ENCODE data around the gene PSMG1.
"Not testable (repeated sequence)": the region's sequence is repeated elsewhere in the genome, so short reads cannot be mapped to it uniquely, and the experiment has no call there.

PSMG1 gene, protein sequence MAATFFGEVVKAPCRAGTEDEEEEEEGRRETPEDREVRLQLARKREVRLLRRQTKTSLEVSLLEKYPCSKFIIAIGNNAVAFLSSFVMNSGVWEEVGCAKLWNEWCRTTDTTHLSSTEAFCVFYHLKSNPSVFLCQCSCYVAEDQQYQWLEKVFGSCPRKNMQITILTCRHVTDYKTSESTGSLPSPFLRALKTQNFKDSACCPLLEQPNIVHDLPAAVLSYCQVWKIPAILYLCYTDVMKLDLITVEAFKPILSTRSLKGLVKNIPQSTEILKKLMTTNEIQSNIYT

DNA sequence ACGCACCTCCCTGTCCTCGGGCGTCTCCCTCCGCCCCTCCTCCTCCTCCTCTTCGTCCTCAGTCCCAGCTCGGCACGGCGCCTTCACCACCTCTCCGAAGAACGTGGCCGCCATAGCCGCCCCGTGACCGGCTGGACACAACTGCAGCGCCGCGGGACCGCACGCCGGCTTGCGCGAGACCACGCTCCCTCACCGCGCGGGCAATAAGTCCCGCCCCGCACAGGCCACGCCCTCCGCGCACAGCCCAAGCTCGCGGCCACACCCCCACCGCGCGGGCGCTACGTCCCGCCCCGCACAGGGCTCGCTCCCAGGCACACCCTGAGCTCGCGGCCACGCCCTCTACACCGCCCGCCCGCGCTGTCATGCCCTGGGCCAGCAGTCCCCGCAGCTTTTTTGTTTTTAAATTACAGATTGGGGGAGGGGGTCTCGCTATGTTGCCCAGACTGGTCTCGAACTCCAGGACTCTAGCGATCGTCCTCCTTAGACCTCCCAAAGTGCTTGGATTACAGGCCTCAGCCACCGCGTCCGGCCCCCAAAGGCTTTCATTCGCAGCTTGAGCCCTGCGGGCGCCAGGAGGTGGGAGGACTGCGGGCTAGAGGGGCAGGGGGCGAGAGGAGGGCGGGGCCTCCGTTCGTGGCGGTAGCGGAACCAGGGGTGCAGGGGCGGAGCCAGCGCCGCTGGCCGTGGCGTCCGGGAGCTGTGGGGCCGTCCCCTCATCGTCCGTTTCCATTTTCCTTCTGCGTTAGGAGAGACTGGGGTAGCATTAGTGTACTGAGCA is at the start of gene PSMG1:
Gene PSMG1, minus strand, starts transcription at position 180 of the 778 bp plus-strand sequence. Its CDS starts 66 bp downstream, at position 114.
- DNase-seq, result peak; percentile 95

DNA sequence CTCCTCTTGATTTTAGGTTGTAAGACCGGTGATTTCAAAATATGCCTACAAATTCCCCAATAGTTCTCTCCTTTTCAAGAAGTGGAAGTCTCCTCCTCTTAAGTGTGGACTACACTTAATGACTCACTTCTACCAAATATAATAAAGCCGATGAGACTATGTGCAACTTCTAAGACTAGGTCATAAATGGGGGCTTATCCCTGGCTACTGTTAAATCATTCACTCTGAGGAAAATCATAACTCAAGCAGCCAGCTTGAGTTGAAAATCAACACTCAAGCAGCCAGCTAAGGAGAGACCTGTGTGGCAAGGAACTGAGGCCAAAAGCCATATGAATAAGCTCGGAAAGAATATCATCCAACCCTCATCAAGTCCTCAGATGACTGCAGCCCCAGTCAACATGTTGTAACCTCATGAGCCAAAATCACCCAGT is 49.6 kb upstream of the PSMG1 start:
- DNase-seq, result no peak

DNA sequence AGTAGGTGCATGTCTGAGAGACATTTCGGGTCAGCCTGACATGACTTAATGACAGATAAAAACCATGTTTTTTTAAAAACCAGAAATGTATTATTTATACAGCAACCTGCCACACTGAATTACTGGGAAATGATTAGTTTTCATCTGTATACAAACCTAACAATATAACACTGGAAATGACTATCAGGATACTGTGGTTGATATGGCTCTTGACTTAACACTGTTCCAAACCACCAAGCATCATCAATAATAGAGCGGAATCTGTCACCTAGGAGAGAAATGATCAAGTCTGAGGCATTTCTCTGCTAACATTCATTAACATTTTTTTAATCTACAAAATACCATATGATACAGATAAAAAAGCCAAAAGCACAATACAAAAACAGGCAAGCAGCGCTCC is 41.7 kb upstream of the PSMG1 start:
- peak; percentile 19 for DNase-seq

DNA sequence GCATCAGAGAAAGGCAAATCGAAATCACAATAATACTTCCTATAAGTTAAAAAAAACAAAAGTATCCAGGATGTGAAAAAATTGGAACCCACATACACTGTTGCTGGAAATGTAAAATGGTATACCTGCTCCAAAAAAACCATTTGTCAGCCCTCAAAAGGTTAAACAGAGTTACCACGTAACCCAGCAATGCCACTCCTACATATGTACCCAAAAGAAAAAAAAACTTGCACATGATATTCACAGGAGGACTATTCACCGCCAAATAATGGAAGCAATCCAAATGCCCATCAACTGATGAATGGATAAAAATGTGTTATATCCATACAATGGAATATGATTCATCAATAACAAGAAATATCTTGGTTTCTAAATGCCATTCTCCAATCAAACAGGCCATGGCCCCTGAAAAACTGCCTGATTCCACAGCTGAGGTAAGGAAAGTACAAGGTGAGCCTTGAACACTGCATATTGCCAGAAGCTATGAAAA is 38.8 kb upstream of the PSMG1 start:
- no peak for DNase-seq

DNA sequence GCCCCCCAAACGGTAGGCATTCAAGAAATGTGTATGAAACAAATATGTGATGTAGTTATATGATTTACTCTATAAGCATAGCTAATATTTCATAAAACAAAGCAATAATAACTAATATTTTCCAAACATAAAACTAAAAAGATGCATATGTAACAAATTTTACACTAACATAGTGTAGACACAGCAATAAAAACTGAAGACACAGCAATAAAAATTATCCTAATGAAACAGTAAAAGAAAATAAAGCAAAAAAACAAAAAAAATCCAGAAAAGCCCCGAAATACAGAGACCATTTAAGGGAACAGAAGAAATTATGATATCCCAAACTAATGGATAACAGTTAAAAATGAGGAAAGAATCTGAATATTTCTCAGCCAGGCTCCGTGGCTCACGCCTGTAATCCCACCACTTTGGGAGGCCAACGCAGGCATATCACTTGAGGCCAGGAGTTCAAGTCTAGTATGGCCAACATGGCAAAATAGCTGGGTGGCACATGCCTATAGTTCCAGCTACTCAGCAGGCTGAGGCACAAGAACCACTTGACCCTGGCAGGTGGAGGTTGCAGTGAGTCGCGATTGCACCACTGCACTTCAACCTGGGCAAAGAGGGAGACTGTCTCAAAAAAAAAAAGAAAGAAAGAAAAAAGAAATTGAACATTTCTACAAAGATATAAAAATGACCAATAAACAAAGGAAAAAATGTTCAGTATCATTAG is 38.2 kb upstream of the PSMG1 start:
- DNase-seq, result no peak

DNA sequence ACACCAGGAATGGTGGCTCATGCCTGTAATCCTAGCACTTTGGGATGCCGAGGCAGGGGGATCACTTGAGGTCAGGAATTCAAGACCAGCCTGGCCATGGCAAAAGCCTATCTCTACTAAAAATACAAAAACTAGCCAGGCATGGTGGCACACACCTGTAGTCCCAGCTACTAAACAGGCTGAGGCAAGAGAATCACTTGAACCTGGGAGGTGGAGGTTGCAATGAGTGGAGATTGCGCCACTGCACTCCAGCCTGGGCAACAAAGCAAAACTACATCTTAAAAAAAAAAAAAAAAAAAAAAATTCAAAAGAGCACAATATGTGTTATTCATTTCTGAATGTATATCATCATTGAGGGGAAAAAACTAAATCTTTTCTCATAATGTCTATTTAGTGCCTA is 37.6 kb upstream of the PSMG1 start:
- not testable (repeated sequence) for DNase-seq

DNA sequence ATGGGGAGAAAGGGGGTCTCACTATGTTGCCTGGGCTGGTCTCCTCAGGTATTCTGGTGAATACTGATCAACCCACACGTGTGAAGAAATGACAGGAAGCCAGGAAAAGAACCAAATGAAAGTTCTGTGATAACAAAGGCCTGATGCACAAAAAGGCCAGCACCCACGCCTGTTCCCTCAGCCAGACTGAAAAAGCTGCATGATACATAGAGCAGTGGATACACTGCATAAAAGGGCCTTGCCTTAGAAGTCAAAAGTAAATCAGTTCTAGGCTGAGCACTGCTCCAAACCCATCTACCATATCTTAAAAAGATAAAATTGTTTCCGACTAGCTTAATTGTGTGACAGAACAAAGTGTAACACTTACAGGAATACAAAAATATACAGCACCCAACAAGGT is 36.9 kb upstream of the PSMG1 start:
- DNase-seq, result no peak

DNA sequence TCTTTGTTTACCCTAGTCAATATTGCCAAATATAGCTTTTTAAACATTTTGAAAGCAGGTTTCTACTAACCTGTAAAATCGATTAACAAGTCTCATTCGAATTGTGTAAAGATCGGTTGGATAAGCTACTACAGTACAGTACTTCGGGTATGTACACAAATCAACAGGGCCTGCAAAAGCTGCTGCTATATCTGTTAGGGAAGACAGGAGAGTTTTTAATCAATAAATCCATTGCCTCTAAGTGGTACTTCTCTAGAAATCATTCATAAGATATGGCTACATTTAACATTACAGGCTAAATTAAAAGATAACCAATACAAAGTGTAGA is 34.8 kb upstream of the PSMG1 start:
- DNase-seq, result no peak

DNA sequence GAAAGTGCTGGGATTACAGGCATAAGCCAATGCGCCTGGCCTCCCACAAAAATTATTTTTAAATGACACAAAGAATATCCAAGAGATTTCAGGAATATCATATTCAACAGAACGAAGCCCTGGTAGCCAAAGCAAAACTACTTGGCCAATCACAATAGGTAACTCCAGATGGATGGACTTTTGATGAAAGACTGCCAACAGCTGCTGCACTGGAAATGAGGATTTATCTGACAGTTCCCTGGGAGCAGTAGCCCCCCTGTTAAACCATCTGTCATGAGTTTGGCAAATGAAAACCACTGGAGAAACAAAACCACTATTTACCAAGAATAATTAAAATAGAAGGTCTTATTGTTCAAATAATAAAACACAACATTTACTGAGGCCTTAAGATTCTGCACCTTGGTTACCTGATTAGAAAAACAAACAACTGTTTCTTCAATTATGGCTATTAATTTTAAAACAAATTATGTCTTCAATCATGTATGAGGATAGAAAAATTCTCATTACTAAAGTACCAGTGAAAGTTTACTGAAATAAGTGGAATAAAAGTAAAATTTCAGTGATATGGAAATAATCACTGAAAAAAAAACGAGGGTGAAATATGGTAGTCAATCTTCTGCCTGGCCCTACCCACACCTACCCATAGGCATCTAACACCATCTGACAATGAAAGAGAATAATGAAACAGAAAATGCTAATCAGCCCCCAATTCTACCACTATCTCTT is 34.3 kb upstream of the PSMG1 start:
- no peak for DNase-seq

DNA sequence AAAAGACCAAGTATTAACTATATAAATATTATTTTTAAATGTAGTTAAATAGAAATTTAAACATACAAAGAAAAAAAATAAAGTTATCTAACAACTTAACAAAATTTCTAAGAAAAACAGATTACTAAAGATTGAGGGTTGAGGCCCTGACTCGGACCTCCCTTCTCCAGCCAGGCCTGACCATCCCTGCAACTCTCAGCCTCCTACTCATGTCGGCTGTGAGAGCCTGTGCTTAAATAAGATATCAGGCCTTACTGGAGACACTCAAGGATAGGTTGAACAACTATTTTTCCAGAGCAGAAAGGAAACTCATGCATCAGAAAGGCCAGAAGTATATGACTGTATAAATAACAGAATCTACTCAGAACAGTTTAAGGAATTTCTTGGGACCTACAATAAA is 33.0 kb upstream of the PSMG1 start:
- DNase-seq, result no peak

DNA sequence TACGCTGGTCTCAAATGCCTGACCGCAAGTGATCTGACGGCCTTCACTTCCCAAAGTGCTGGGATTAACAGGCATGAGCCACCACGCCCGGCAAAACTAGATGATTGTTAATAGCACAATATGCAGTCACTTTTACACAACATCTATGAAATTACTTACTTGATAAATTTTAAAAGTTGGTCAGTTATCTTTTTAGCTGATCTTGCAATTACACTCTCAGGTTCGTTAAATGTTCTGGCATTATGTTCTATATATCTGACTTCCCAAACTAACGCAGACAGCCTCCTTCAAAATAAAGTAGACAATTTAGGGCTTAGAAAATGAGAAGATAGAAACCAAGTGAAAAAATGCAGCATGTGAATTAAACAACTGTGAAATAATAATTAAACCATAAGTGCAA is 31.8 kb upstream of the PSMG1 start:
- no peak for DNase-seq

DNA sequence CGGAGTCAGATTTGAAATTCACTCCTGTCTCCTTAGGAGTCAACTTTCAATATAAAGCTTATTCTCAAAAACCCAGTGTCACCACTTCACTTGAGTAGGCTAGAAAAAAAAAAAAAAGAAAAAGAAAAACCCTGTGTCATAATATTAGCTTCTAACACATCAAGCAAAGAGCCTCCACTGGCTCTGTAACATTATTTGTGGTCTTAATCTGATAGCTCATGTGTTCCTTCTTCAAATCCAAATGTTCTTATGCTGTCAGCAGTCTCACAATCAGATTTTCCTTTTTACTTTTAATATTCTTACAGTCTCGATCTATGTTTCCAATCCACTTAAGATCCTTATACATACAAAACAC is 26.1 kb upstream of the PSMG1 start:
- no peak for DNase-seq

DNA sequence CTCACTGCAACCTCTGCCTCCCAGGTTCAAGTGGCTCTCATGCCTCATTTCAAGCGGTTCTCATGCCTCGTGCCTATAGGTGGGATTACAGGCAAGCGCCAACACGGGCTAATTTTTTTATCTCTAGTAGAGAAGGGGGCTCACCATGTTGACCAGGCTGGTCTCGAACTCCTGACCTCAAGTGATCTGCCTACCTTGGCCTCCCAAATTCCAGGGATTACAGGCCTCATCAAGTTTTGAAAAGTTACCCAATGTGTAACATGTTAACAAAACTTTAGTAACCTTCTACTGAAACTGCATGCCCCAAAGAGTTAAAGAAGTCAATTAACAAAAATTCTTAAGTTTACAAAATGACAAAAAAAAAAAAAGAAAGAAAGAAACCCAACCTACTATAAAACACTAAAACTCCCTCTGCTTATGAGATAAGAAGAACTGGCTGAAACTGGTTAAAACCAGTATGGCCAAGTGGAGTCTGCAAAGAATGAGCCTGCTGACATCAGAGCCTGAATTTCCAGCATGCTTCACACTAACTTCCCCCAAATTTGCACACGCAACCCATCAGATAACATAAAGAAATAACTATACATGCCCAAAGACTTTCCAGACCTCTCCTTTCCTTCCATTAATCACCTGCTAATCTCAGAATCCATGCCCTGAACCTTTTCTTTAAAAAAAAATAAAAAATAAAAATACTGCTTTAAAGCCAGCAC is 25.5 kb upstream of the PSMG1 start:
- DNase-seq, result no peak

DNA sequence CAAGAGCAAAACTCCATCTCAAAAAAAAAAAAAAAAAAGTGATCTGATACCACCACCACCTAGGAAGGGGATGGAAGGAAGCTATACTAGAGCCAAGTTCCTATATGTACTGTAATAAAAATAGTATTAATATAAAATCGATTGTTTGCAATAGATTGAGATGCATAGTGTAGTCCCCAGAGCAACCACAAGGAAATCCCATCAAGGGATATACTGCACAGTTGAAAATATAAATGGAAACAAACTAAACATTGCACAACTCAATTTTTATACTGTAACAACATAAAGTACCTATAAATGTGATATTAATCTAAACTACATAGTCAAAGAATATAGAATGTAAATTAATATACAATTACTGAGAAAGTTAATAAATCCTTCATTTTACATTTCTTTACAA is 20.9 kb upstream of the PSMG1 start:
- DNase-seq, result no peak

DNA sequence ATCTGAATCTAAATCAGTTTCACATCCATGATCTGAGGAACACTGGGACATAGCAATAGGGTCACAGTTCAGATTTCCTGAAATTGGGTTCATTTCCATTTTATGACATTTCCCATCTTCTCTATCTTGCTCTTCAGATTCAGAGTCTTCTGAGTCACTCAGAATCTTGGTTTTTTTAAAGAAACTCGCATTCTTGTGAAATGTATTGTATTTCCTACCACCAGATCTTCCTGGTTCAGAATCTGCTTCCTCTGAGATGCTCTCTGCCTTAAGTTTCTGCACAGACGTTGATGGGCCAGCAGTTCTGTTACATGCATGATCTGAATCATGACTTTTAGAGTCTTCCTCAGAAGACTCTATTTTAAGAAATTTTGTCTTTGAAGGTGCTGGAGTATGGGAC is 15.5 kb upstream of the PSMG1 start:
- DNase-seq, result no peak

DNA sequence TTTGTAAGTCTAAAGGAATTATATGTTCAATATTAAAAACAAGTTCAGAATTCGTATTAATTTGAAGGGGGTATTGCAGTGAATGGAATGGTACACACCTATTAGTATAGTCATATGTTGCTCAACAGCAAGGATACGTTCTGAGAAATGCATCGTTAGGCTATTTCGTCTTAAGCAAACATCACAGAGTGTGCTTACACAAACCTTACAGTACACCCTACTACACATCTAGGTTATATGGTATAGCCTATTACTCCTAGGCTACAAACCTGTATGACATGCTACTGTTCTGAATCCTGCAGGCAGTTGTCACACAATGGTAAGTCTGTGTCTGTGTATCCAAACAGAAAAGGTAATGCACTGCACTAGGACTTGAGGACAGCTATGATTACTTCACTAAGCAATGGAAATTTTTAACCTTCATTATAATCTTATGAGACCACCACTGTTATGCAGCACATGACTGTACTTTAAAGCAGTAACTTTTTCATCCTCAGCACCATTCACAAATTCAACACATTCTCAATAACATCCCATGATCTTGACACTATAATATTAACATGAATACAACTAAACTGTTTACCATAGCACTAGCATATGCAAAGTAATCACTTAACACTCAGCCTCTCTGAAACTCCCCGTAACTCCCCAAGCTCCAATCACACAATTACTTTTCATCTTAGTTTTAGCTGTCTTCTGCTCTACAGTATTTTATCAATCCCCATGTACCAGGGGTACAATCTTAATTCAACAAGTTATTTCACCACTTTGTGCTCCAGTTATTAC is 14.4 kb upstream of the PSMG1 start:
- no peak for DNase-seq

DNA sequence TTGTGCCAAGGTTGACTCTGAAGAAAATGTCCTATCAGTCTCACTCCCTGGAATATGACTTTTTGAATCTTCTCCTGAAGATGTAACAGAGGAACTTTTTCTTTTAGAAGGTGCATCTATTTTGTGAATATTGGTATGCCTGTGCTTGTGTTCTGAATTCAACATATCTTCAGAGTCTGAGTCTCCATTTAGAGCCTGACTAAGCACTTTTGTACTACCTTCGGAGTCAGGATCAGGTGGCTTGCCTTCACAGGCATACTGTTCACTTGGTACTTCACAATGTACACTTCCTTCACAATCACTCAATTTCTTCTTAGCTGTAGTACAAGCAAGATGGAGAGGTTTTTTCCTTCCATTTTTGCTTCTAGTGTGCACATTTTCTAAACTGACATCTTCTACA is 13.6 kb upstream of the PSMG1 start:
- DNase-seq, result no peak

DNA sequence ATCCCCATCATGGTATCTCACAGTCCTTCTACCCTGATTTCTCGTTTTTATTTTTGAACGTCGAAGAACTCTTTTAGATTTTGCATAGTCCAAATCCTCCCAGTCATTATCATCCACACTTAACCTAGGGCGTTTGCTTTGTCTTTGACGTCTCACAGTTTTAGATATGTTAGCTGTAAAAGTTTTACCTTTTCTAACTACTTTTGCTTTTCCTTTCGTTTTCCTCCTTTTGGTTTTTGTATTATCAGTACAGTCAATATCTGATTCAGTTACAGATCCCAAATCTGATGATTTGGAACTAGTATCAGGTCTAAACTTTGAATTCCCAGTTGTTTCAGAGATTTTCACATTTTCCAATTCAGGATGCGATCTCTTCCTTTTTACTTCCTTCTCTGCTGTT is 13.1 kb upstream of the PSMG1 start:
- no peak for DNase-seq

DNA sequence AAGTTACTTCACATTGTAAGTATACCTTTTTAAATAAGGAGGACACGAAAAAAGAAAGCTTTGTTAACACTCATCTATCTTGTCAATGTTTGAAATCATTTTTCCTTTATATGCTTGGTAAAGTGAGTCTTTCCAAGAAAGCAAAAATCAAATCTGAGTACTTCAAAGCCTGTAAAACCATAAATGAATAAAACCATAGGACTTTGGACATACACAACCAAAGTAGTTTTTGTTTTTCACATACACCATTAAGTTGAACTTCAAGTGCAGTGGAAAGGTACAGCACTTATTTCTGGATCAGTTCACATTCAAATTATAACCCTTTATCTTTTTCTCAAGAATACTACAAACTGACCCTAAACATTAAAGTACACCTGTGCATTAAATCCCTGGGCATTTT is 10.1 kb upstream of the PSMG1 start:
- DNase-seq, result no peak

DNA sequence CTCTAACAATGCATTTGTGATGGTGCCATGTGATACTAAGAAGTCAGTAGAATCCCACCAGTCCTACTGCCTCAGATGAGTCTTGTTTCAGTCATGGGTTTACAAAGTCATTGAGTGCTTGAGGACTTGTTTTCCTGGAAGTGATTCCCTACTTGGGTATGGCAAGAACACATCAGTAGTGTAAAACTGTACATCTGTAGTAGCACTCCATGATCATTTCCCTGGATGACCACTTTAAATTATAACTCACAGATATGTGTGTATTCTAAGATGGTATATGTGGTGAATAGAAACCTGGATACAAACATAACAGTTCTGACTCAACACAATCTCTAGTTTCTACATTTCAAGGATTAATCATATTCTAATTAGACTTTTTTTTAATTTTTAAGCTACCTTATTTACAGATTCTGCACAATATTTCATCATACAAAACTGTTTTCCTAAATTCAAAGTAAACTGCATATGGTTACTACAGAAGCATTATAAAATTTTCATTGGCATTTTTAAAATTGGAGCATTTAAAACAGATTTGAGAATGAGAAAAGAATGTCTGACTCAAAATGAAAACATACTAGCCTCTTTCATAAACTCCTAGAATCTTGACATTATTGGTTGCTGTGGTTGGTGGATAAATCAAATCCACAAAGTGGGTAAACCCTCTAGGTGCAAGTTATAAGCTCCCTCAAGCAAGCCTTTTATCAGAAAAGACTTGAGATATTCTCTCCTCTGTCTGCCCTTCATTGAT is 6.8 kb upstream of the PSMG1 start:
- peak; percentile 38 for DNase-seq

DNA sequence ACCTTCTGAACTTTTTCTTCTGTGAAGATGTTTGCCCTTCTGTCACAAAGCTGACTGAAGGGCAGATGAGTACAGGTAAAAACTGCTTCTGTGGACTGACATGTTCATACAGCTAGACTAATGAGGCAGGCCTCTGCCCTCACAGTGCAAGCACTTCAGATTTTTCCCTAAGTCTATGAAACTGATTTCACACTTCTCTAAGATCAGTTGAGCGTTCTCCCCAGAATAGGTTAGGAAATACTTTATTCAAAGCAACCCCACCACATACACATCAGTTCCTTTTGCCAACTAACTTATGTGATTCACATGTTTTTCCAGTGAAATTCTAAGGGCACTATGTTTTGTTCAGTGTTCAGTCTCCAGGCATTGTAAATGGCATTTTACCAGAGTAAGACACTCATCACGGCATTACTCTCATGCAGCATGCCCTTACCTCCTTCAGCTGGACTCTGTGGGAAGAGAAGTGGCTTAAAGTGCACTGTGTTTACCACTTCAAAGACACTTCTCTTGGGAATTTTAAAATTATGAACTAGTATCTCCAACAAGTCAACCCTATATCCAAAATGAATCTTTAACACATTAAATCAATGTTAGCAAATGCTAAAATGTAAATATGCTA is 5.4 kb upstream of the PSMG1 start:
- DNase-seq, result no peak

All from activated CD4-positive, alpha-beta T cell treated with anti-CD3 and anti-CD28 coated beads, Interleukin-2, amount 50 U/mL, for 16 hours (primary cell).